HepG2 (cell line): ENCODE data around the gene NBPF1. TPM values are rescaled to one million over a fixed set of nuclear protein-coding genes. Genes with fewer than 3 reads are reported as not detected.
"Not testable (repeated sequence)": the region's sequence is repeated elsewhere in the genome, so short reads cannot be mapped to it uniquely, and the experiment has no call there.

ENCODE experiments used
- ASH2L ChIP-seq: fragments of 300-600, 200-600 bp; sonication (generic); IDR thresholded peaks from 2 replicates; pipeline ENCODE4 v1.7.0; 2017; ENCODE audit warnings: low read depth, mild to moderate bottlenecking, moderate library complexity, mixed read lengths, low read length; ENCODE audit not compliant: insufficient read length
- ELF4 ChIP-seq: sonication (generic); formaldehyde crosslinking; IDR thresholded peaks from 2 replicates; pipeline ENCODE4 v1.5.0; 2020; ENCODE audit warnings: missing genetic modification reagents, mild to moderate bottlenecking, moderate library complexity, borderline replicate concordance
- FOXP1 ChIP-seq, 2 experiments: fragments of 450-650 bp in 1 of 2; IDR thresholded peaks; 2 replicates each; pipeline ENCODE4 v1.6.1; 2017 to 2018; ENCODE audit warnings: antibody characterized with exemption in 1 of 2
- HOXA3 ChIP-seq: sonication (generic); formaldehyde crosslinking; IDR thresholded peaks from 2 replicates; pipeline ENCODE4 v1.5.0; 2020; ENCODE audit warnings: missing genetic modification reagents
- MAZ ChIP-seq, 2 experiments: sonication (generic) in 1 of 2; formaldehyde crosslinking in 1 of 2; IDR thresholded peaks; 2 replicates each; pipeline versions ENCODE4 v1.5.0 to v1.6.1; 2012 to 2020; ENCODE audit warnings: low read depth in 2 of 2, mild to moderate bottlenecking in 2 of 2, borderline replicate concordance in 1 of 2, improper control_type of control experiment in 1 of 2, low read length in 1 of 2, missing genetic modification reagents in 1 of 2, moderate library complexity in 1 of 2
- MEIS1 ChIP-seq: sonication (generic); formaldehyde crosslinking; IDR thresholded peaks from 2 replicates; pipeline ENCODE4 v1.9.0; 2021; ENCODE audit warnings: mild to moderate bottlenecking, missing genetic modification reagents, moderate library complexity, borderline replicate concordance
- SMAD1 ChIP-seq: sonication (generic); formaldehyde crosslinking; IDR thresholded peaks from 2 replicates; pipeline ENCODE4 v1.4.0; 2020; ENCODE audit warnings: missing genetic modification reagents, low read depth, mild to moderate bottlenecking, borderline replicate concordance
- SSRP1 ChIP-seq: IDR thresholded peaks from 2 replicates; pipeline ENCODE4 v1.6.1; 2016; ENCODE audit warnings: control low read depth
- ZFP1 ChIP-seq: IDR thresholded peaks from 2 replicates; pipeline ENCODE4 v1.6.1; 2016
- ZKSCAN8 ChIP-seq: IDR thresholded peaks from 2 replicates; pipeline ENCODE4 v1.6.1; 2016; ENCODE audit warnings: borderline replicate concordance, missing genetic modification reagents, missing compliant biosample characterization
- ZNF136 ChIP-seq: sonication (generic); formaldehyde crosslinking; IDR thresholded peaks from 2 replicates; pipeline ENCODE4 v1.8.1; 2022; ENCODE audit warnings: low read depth, mild to moderate bottlenecking, moderate library complexity, missing genetic modification reagents
- ZNF205 ChIP-seq: IDR thresholded peaks from 2 replicates; pipeline ENCODE4 v1.6.1; 2018; ENCODE audit warnings: missing biosample characterization, missing genetic modification reagents
- ZNF33B ChIP-seq: sonication (generic); formaldehyde crosslinking; IDR thresholded peaks from 2 replicates; pipeline ENCODE4 v1.5.1; 2020; ENCODE audit warnings: mild to moderate bottlenecking, missing genetic modification reagents
- polyA plus RNA-seq, 8 experiments: library from polyadenylated mRNA; depleted of rRNA in 3 of 8; stranded (reverse) in 7 of 8; unstranded in 1 of 8; fragments of >200 nt; fragmentation: Illumina TruSeq in 4 of 8; extraction: Trizol in 4 of 8; gene quantifications; 2 replicates each; pipeline versions ENCODE4 v1.2.1 to v1.2.3, GENCODE V29; 2011 to 2016; ENCODE audit warnings: low read depth in 4 of 8, missing spikeins in 1 of 8, mixed read lengths in 1 of 8; ENCODE audit not compliant: insufficient read depth in 1 of 8
- total RNA-seq, 5 experiments: library from RNA; depleted of rRNA; stranded (reverse); fragments of >200 nt; fragmentation: Illumina TruSeq; extraction: Trizol; gene quantifications; 2 replicates each; pipeline ENCODE4 v1.2.3, GENCODE V29; 2016; ENCODE audit warnings: low read depth in 1 of 5
- TF ChIP-seq, protein P1 (sequence below): IDR thresholded peaks from 2 replicates; pipeline ENCODE4 v1.6.1; 2016; ENCODE audit warnings: low read depth, missing genetic modification reagents, missing compliant biosample characterization
- TF ChIP-seq, protein P2 (sequence below): IDR thresholded peaks from 2 replicates; pipeline ENCODE4 v1.6.1; 2016; ENCODE audit warnings: missing genetic modification reagents, missing compliant biosample characterization
- TF ChIP-seq, protein P3 (sequence below): sonication (generic); formaldehyde crosslinking; IDR thresholded peaks from 2 replicates; pipeline ENCODE4 v1.5.0; 2020; ENCODE audit warnings: missing genetic modification reagents
- TF ChIP-seq, protein P4 (sequence below): sonication (generic); formaldehyde crosslinking; IDR thresholded peaks from 2 replicates; pipeline ENCODE4 v1.4.0; 2020; ENCODE audit warnings: missing genetic modification reagents, borderline replicate concordance

NBPF1 gene
- total and polyA plus RNA-seq, 2 of the 13 experiments (the other 11 are each of a cell fraction or from before 2014, with no cell fraction given), result 30.3 to 35.6 TPM

DNA sequence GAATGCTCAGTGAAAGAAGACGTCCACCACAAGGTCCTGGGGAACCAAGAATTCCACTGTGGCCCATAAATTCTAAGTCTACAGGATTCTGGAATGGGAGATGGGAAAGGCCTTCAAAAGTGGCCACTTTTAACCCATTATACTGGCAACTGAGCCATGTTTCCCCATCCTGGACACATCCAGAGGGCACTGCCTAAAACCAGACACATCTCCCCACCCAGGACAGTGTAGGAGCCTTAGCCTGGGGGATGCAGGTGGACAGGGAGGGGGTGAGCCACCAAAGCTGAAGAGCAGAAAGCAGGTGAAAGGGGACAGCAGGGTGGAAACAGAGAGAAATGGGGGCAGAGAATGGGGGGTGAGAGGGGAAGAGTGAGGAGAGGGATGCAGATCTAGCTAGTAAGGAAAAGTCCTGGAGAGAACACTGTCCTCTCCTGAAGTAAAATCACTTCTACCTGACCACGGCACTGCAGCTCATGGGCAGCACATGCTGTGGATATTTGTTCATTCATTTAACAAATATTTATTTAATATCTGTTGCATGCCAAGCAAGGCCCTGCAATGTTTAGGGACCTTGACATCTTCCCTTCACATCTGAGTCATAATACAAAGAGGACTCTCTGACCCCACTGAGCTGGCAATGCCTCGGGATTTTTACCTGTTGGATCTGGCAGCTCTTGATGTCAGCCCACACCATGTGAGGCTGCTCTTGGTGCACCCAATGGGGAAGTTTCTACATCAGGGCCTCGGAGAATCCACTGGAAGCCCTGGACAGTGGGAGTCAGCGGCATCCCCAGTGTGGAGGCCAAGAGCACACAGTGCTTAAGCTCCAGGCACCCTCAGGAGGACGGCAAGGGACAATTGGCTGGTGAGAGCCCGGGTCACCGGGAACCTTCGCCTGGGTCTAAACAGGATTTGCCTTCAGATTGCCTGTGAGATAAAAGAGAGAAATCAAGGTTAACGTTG is 5.2 kb downstream of the NBPF1 start (continued):
- TF ChIP-seq, protein P1, sequence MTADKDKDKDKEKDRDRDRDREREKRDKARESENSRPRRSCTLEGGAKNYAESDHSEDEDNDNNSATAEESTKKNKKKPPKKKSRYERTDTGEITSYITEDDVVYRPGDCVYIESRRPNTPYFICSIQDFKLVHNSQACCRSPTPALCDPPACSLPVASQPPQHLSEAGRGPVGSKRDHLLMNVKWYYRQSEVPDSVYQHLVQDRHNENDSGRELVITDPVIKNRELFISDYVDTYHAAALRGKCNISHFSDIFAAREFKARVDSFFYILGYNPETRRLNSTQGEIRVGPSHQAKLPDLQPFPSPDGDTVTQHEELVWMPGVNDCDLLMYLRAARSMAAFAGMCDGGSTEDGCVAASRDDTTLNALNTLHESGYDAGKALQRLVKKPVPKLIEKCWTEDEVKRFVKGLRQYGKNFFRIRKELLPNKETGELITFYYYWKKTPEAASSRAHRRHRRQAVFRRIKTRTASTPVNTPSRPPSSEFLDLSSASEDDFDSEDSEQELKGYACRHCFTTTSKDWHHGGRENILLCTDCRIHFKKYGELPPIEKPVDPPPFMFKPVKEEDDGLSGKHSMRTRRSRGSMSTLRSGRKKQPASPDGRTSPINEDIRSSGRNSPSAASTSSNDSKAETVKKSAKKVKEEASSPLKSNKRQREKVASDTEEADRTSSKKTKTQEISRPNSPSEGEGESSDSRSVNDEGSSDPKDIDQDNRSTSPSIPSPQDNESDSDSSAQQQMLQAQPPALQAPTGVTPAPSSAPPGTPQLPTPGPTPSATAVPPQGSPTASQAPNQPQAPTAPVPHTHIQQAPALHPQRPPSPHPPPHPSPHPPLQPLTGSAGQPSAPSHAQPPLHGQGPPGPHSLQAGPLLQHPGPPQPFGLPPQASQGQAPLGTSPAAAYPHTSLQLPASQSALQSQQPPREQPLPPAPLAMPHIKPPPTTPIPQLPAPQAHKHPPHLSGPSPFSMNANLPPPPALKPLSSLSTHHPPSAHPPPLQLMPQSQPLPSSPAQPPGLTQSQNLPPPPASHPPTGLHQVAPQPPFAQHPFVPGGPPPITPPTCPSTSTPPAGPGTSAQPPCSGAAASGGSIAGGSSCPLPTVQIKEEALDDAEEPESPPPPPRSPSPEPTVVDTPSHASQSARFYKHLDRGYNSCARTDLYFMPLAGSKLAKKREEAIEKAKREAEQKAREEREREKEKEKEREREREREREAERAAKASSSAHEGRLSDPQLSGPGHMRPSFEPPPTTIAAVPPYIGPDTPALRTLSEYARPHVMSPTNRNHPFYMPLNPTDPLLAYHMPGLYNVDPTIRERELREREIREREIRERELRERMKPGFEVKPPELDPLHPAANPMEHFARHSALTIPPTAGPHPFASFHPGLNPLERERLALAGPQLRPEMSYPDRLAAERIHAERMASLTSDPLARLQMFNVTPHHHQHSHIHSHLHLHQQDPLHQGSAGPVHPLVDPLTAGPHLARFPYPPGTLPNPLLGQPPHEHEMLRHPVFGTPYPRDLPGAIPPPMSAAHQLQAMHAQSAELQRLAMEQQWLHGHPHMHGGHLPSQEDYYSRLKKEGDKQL (CRISPR knock-in tag), result peak; percentile 36; the same call in 1 of the 2 replicates
- TF ChIP-seq ASH2L (peak; percentile 26), ELF4 (0 out of 2 replicates have a peak, but pooled peaks have one; percentile 5), FOXP1 (CRISPR knock-in tag; IDR thresholded peaks at IDR 0.05) (peak; percentile 83), SSRP1 (CRISPR knock-in tag) (0 out of 2 replicates have a peak, but pooled peaks have one; percentile 42), ZKSCAN8 (0 out of 2 replicates have a peak, but pooled peaks have one; percentile 74), MAZ (CRISPR knock-in tag; IDR thresholded peaks at IDR 0.05; ENCODE audit: low read depth) (0 out of 2 replicates have a peak, but pooled peaks have one; percentile 57), MEIS1 (peak; percentile 43; the same call in 1 of the 2 replicates), HOXA3 (CRISPR knock-in tag) (peak; percentile 82), ZNF136 (peak; percentile 80; the same call in 1 of the 2 replicates), SMAD1 (peak; percentile 84; the same call in 1 of the 2 replicates), ZNF205 (CRISPR knock-in tag) (peak; percentile 67), ZNF33B (0 out of 2 replicates have a peak, but pooled peaks have one; percentile 52), ZFP1 (peak; percentile 54; the same call in 1 of the 2 replicates)
- TF ChIP-seq FOXP1 (IDR thresholded peaks at IDR 0.05); MAZ (IDR thresholded peaks at IDR 0.05; ENCODE audit: borderline replicate concordance, low read depth, low read length): not testable (repeated sequence)
- TF ChIP-seq, protein P2, sequence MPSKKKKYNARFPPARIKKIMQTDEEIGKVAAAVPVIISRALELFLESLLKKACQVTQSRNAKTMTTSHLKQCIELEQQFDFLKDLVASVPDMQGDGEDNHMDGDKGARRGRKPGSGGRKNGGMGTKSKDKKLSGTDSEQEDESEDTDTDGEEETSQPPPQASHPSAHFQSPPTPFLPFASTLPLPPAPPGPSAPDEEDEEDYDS, result peak; percentile 55; the same call in 1 of the 2 replicates
- TF ChIP-seq, protein P3, sequence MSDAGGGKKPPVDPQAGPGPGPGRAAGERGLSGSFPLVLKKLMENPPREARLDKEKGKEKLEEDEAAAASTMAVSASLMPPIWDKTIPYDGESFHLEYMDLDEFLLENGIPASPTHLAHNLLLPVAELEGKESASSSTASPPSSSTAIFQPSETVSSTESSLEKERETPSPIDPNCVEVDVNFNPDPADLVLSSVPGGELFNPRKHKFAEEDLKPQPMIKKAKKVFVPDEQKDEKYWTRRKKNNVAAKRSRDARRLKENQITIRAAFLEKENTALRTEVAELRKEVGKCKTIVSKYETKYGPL (CRISPR knock-in tag), result 0 out of 2 replicates have a peak, but pooled peaks have one; percentile 69
- TF ChIP-seq, protein P4, sequence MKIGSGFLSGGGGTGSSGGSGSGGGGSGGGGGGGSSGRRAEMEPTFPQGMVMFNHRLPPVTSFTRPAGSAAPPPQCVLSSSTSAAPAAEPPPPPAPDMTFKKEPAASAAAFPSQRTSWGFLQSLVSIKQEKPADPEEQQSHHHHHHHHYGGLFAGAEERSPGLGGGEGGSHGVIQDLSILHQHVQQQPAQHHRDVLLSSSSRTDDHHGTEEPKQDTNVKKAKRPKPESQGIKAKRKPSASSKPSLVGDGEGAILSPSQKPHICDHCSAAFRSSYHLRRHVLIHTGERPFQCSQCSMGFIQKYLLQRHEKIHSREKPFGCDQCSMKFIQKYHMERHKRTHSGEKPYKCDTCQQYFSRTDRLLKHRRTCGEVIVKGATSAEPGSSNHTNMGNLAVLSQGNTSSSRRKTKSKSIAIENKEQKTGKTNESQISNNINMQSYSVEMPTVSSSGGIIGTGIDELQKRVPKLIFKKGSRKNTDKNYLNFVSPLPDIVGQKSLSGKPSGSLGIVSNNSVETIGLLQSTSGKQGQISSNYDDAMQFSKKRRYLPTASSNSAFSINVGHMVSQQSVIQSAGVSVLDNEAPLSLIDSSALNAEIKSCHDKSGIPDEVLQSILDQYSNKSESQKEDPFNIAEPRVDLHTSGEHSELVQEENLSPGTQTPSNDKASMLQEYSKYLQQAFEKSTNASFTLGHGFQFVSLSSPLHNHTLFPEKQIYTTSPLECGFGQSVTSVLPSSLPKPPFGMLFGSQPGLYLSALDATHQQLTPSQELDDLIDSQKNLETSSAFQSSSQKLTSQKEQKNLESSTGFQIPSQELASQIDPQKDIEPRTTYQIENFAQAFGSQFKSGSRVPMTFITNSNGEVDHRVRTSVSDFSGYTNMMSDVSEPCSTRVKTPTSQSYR (CRISPR knock-in tag), result peak; percentile 18; the same call in 1 of the 2 replicates
